HepG2 (cell line): Measurements from ENCODE around the gene SALL4. TPM values are rescaled to one million over a fixed set of nuclear protein-coding genes. Genes with fewer than 3 reads are reported as not detected.

Experiments
- ATAC-seq: fragments of 200-7000 bp; cut with Tn5 transposase; 3 replicates; pipeline ENCODE4 v1.9.1; 2020; ENCODE audit warnings: mild to moderate bottlenecking, moderate library complexity
- BruUV-seq: library from RNA; stranded (reverse); fragments of 400-500 nt; replicated peaks from 2 replicates; lab custom pipeline; 2021; lab: Mats Ljungman, UMichigan
- CTCF ChIA-PET: fragments of 300-600 bp; formaldehyde crosslinking; extraction: SDS; loops from one replicate; lab custom pipeline; 2021; ENCODE audit warnings: low total read pairs, inconsistent platforms, low intra/inter-chr PET ratio; lab: Yijun Ruan, JAX
- POLR2A ChIA-PET: fragments of 350-600 bp; sonication (Branson Sonifier 250); formaldehyde crosslinking; loops from one replicate; lab custom pipeline; 2020; ENCODE audit warnings: antibody characterized with exemption, inconsistent platforms; lab: Yijun Ruan, JAX
- DNase-seq: peaks from one replicate; pipeline ENCODE4 v3.0.0-alpha.2; 2015; ENCODE audit warnings: low spot score
- FAIRE-seq: peaks from 3 replicates; lab custom pipeline; 2011; peaks lifted over from hg19 to GRCh38; lab: Jason Lieb, UNC
- H2AFZ ChIP-seq: one replicate; pipeline ENCODE4 v1.6.1; 2011; ENCODE audit warnings: low read length, inconsistent platforms
- H3K27ac ChIP-seq: fragments of 300-600 bp; 3 replicates; pipeline ENCODE4 v1.8.0; 2011; ENCODE audit warnings: mixed run types, mild to moderate bottlenecking, mixed read lengths, low read length, inconsistent platforms; ENCODE audit not compliant: insufficient read depth; ENCODE audit errors: extremely low read length
- H3K27me3 ChIP-seq, 2 experiments: fragments of 200-600 bp in 1 of 2; 2 replicates in 1 of 2; 3 replicates in 1 of 2; pipeline versions ENCODE4 v1.6.0 to v1.8.0; 2011; ENCODE audit warnings: low read length in 2 of 2, mild to moderate bottlenecking in 2 of 2, moderate library complexity in 2 of 2, inconsistent platforms in 1 of 2; ENCODE audit not compliant: insufficient read depth in 2 of 2, control insufficient read depth in 1 of 2
- H3K36me3 ChIP-seq, 2 experiments: fragments of 200-600 bp in 1 of 2; replicated peaks in 1 of 2; 2 replicates in 1 of 2; 3 replicates in 1 of 2; pipeline versions ENCODE4 v1.5.1 to v1.8.0; 2011; ENCODE audit warnings: low read length in 2 of 2, inconsistent platforms in 1 of 2; ENCODE audit not compliant: insufficient read depth in 2 of 2, control insufficient read depth in 1 of 2
- H3K4me1 ChIP-seq: 2 replicates; pipeline ENCODE4 v1.5.1; 2012; ENCODE audit warnings: low read length, inconsistent platforms; ENCODE audit not compliant: insufficient read depth
- H3K4me2 ChIP-seq: 2 replicates; pipeline ENCODE4 v1.6.0; 2011; ENCODE audit warnings: low read depth, low read length, inconsistent platforms
- H3K4me3 ChIP-seq, 3 experiments: fragments of 200-600 bp in 1 of 3; sonication (generic), shearing (Covaris generic) in 1 of 3; replicated peaks in 1 of 3; 2 replicates each; pipeline ENCODE4 v1.5.1; 2011 to 2016; ENCODE audit warnings: low read length in 3 of 3, inconsistent platforms in 2 of 3, low read depth in 2 of 3, mild to moderate bottlenecking in 2 of 3, control low read depth in 1 of 3, mixed read lengths in 1 of 3; ENCODE audit not compliant: insufficient read depth in 1 of 3
- H3K79me2 ChIP-seq: one replicate; pipeline ENCODE4 v1.6.1; 2011; ENCODE audit warnings: low read length, inconsistent platforms; ENCODE audit not compliant: insufficient read depth
- H3K9ac ChIP-seq: 2 replicates; pipeline ENCODE4 v1.6.0; 2011; ENCODE audit warnings: mild to moderate bottlenecking, low read depth, low read length, inconsistent platforms; ENCODE audit not compliant: insufficient read depth
- H3K9me3 ChIP-seq: 2 replicates; pipeline ENCODE4 v1.5.1; 2012; ENCODE audit warnings: mild to moderate bottlenecking, low read length
- H4K20me1 ChIP-seq: 2 replicates; pipeline ENCODE4 v1.6.0; 2011; ENCODE audit warnings: inconsistent platforms, mild to moderate bottlenecking, low read length, moderate library complexity; ENCODE audit not compliant: insufficient read depth
- CHD2 ChIP-seq: IDR thresholded peaks from 2 replicates; pipeline ENCODE4 v1.6.1; 2011; ENCODE audit warnings: low read depth, low read length, improper control_type of control experiment
- CHD4 ChIP-seq: fragments of 200-600 bp; sonication (generic); IDR thresholded peaks from 2 replicates; pipeline ENCODE4 v1.7.0; 2017; ENCODE audit warnings: mild to moderate bottlenecking, low read length, borderline replicate concordance
- ERF ChIP-seq: IDR thresholded peaks from 2 replicates; pipeline ENCODE4 v1.6.1; 2018; ENCODE audit warnings: missing biosample characterization, missing genetic modification reagents
- GABPA ChIP-seq, 2 experiments: IDR thresholded peaks; 2 replicates each; pipeline ENCODE4 v1.6.1; 2011 to 2016; ENCODE audit warnings: low read depth in 2 of 2, low read length in 1 of 2, missing biosample characterization in 1 of 2, missing genetic modification characterization in 1 of 2
- GZF1 ChIP-seq: sonication (generic); formaldehyde crosslinking; IDR thresholded peaks from 2 replicates; pipeline ENCODE4 v1.5.1; 2020; ENCODE audit warnings: mild to moderate bottlenecking, missing genetic modification reagents
- HNRNPUL1 ChIP-seq: fragments of 200-400 bp; formaldehyde crosslinking; IDR thresholded peaks from 2 replicates; pipeline ENCODE4 v1.6.1; 2017; ENCODE audit warnings: low read depth, mild to moderate bottlenecking, low read length, moderate library complexity
- KDM3A ChIP-seq: IDR thresholded peaks from 2 replicates; pipeline ENCODE4 v1.6.1; 2018; ENCODE audit warnings: low read depth, missing compliant biosample characterization
- NCOA1 ChIP-seq: sonication (generic); formaldehyde crosslinking; IDR thresholded peaks from 2 replicates; pipeline ENCODE4 v1.9.0; 2021; ENCODE audit warnings: missing genetic modification reagents
- TP53 ChIP-seq: sonication (generic); formaldehyde crosslinking; conservative IDR thresholded peaks from 2 replicates; pipeline ENCODE4 v1.4.0; 2020; ENCODE audit warnings: missing genetic modification reagents
- YY1 ChIP-seq: IDR thresholded peaks from 2 replicates; pipeline ENCODE4 v1.6.1; 2011; ENCODE audit warnings: low read length, low read depth, moderate library complexity, mild to moderate bottlenecking; ENCODE audit not compliant: insufficient read depth, insufficient replicate concordance
- ZNF468 ChIP-seq: sonication (generic); formaldehyde crosslinking; IDR thresholded peaks from 2 replicates; pipeline ENCODE4 v1.8.0; 2022; ENCODE audit warnings: mild to moderate bottlenecking, moderate library complexity, missing genetic modification reagents
- ZZZ3 ChIP-seq: sonication (generic); formaldehyde crosslinking; IDR thresholded peaks from 2 replicates; pipeline ENCODE4 v1.4.0; 2020; ENCODE audit warnings: missing genetic modification reagents, mild to moderate bottlenecking, borderline replicate concordance
- WGBS: methylation state at CpG from one replicate; pipeline ENCODE4 v1.1.6; 2017; ENCODE audit warnings: low lambda C conversion rate; 5-methylcytosine and 5-hydroxymethylcytosine counted together
- in situ Hi-C: cut with HindIII; loops from 2 replicates; pipeline ENCODE4 v1.10.0; 2017; ENCODE audit warnings: low pct_unique_long_range_greater_than_20kb; ENCODE audit not compliant: extremely low pct_ligation_motif_present
- intact Hi-C: fragments of 100-400 bp; cut with micrococcal nuclease; formaldehyde crosslinking; loops from one replicate; pipeline ENCODE4 v1.10.0; 2022; ENCODE audit not compliant: unreplicated experiment
- polyA plus RNA-seq, 8 experiments: library from polyadenylated mRNA; depleted of rRNA in 3 of 8; stranded (reverse) in 7 of 8; unstranded in 1 of 8; fragments of >200 nt; fragmentation: Illumina TruSeq in 4 of 8; extraction: Trizol in 4 of 8; gene quantifications; 2 replicates each; pipeline versions ENCODE4 v1.2.1 to v1.2.3, GENCODE V29; 2011 to 2016; ENCODE audit warnings: low read depth in 4 of 8, missing spikeins in 1 of 8, mixed read lengths in 1 of 8; ENCODE audit not compliant: insufficient read depth in 1 of 8
- total RNA-seq, 5 experiments: library from RNA; depleted of rRNA; stranded (reverse); fragments of >200 nt; fragmentation: Illumina TruSeq; extraction: Trizol; gene quantifications; 2 replicates each; pipeline ENCODE4 v1.2.3, GENCODE V29; 2016; ENCODE audit warnings: low read depth in 1 of 5
- TF ChIP-seq, protein P1 (sequence below): sonication (generic); formaldehyde crosslinking; IDR thresholded peaks from 2 replicates; pipeline ENCODE4 v1.5.1; 2020; ENCODE audit warnings: mild to moderate bottlenecking, missing genetic modification reagents, moderate library complexity

The SALL4 gene
- total and polyA plus RNA-seq, 2 of the 13 experiments (the other 11 are each of a cell fraction or from before 2014, with no cell fraction given) = 0.33 to 1.8 TPM

DNA sequence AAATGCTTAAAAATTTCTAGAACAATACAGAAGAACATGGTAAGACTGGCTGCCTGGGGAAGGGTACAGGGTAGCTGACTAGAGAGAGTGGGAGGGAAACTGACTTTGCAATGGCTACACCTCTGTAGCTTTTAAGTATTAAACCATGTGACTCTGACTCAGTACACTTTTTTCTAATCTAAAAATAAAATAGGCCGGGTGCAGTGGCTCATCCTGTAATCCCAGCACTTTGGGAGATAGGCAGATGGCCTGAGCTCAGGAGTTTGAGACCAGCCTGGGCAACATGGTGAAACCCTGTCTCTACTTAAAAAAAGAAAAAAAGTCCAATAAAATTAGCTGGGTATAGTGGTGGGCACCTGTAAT lies 52.7 kb downstream of the SALL4 start:
- ChIA-PET POLR2A (interaction anchor here (0.6 to 2.2 kb wide), 8 partner anchors 10 to 136 kb away, joined by 3 to 12 read pairs (median 4); partner anchors contain the start of gene ATP9A), CTCF (no interaction called here)
- WGBS = 88% methylated on average over 1 of the region's 1 CpG
- TF ChIP-seq TP53 (CRISPR knock-in tag) = 0 out of 2 replicates have a peak, but pooled peaks have one; percentile 6
- TF ChIP-seq CHD4 = 0 out of 2 replicates have a peak, but pooled peaks have one; percentile 60
- TF ChIP-seq ERF = no peak
- Histone ChIP-seq H3K79me2 (peaks cover 16% of the 10 kb centered on the region), H3K9me3 (no peaks in the 10 kb centered on the region), H3K27me3 (no peaks in the 10 kb centered on the region), H3K4me2 (no peak overlapping the region), H3K4me3 (no peak overlapping the region; a peak in 1 of 6 replicates), H3K9ac (peak overlapping the region; percentile 63; the same call in 1 of the 2 replicates), H3K36me3 (0 out of 5 replicates have a peak, but pooled peaks cover 0 to 2% of the 10 kb centered on the region in 2 experiments), H2AFZ (no peak overlapping the region), H4K20me1 (no peaks in the 10 kb centered on the region), H3K4me1 (peaks cover 86% of the 10 kb centered on the region), H3K27ac (peak overlapping the region; percentile 60)
- DNase-seq = no peak
- no peak for FAIRE-seq
- intact Hi-C loops = loop anchor here (1.0 kb wide), 1 partner anchor 10 kb away; no protein-coding TSS in a partner anchor
- BruUV-seq = no TSS peak
- in situ Hi-C loops = loop anchor here (10.0 kb wide), 1 partner anchor 45 kb away; no protein-coding TSS in a partner anchor
- no peak for ATAC-seq

DNA sequence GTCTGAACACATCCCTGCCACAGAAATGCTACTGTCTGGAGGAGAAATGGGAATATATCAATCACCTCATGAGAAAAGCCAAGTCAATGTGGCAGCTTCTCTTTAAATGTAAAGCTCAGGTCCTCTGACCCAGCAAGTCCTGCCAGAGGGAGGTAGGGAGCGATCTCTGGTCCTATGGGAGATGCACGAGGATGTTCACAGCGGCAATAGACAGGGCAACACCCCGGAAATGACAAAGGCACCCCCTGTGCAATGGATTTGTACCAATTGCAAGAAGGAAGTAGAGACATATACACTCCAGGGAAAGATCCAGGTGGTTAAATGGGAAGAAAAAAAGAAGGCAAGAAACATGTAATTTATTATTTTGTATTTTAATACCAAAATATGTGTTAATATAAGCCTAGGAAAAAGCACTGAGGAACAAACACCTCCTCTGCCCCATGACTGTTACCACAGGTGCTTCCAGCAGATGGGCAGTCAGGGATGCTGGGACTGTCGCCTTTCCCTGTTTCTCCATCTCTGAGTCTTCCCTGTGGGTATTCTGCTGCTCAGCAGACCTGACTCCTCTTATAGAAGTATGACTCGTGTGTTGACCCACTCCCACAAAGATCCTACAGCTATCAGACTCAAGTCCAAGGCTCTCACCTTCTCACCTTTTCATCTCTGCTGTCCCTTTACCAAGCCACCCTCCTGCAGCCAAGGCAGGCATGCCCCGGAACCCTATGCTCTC lies 55.0 kb downstream of the SALL4 start:
- no peak overlapping the region for H3K4me2 ChIP-seq
- in situ Hi-C loops (no loop called here), intact Hi-C loops (no loop called here)
- H3K79me2 ChIP-seq = peaks cover 20% of the 10 kb centered on the region
- no peak overlapping the region for H3K27ac ChIP-seq
- H3K9ac ChIP-seq = no peak overlapping the region
- 73% methylated on average over 7 of the region's 7 CpGs for WGBS
- ATAC-seq (no peak), FAIRE-seq (no peak), DNase-seq (no peak)
- 0 out of 5 replicates have a peak, but pooled peaks cover 0 to 2% of the 10 kb centered on the region in 2 experiments for H3K36me3 ChIP-seq
- H3K27me3 ChIP-seq = no peaks in the 10 kb centered on the region
- ChIA-PET POLR2A (no interaction called here), CTCF (no interaction called here)
- H3K4me1 ChIP-seq = peaks cover 96% of the 10 kb centered on the region
- BruUV-seq = no TSS peak
- H2AFZ ChIP-seq = no peak overlapping the region
- no peaks in the 10 kb centered on the region for H4K20me1 ChIP-seq
- H3K4me3 ChIP-seq = no peak overlapping the region
- no peaks in the 10 kb centered on the region for H3K9me3 ChIP-seq
- no peak for TF ChIP-seq KDM3A (CRISPR knock-in tag)
- TF ChIP-seq, protein P1, sequence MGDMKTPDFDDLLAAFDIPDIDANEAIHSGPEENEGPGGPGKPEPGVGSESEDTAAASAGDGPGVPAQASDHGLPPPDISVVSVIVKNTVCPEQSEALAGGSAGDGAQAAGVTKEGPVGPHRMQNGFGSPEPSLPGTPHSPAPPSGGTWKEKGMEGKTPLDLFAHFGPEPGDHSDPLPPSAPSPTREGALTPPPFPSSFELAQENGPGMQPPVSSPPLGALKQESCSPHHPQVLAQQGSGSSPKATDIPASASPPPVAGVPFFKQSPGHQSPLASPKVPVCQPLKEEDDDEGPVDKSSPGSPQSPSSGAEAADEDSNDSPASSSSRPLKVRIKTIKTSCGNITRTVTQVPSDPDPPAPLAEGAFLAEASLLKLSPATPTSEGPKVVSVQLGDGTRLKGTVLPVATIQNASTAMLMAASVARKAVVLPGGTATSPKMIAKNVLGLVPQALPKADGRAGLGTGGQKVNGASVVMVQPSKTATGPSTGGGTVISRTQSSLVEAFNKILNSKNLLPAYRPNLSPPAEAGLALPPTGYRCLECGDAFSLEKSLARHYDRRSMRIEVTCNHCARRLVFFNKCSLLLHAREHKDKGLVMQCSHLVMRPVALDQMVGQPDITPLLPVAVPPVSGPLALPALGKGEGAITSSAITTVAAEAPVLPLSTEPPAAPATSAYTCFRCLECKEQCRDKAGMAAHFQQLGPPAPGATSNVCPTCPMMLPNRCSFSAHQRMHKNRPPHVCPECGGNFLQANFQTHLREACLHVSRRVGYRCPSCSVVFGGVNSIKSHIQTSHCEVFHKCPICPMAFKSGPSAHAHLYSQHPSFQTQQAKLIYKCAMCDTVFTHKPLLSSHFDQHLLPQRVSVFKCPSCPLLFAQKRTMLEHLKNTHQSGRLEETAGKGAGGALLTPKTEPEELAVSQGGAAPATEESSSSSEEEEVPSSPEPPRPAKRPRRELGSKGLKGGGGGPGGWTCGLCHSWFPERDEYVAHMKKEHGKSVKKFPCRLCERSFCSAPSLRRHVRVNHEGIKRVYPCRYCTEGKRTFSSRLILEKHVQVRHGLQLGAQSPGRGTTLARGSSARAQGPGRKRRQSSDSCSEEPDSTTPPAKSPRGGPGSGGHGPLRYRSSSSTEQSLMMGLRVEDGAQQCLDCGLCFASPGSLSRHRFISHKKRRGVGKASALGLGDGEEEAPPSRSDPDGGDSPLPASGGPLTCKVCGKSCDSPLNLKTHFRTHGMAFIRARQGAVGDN (CRISPR knock-in tag) = no peak
- no peak for TF ChIP-seq ZZZ3 (CRISPR knock-in tag)
- TF ChIP-seq GABPA (IDR thresholded peaks at IDR 0.05; ENCODE audit: low read depth, low read length) = no peak
- TF ChIP-seq GABPA (CRISPR knock-in tag; IDR thresholded peaks at IDR 0.05; ENCODE audit: low read depth) = no peak
- no peak for TF ChIP-seq ZNF468 (CRISPR knock-in tag)
- no peak for TF ChIP-seq HNRNPUL1
- TF ChIP-seq NCOA1 = no peak
- no peak for TF ChIP-seq CHD2
- no peak for TF ChIP-seq GZF1 (CRISPR knock-in tag)
- no peak for TF ChIP-seq YY1
